Activated gamma-delta T cell treated with Interleukin-2 at 50 U/mL for 16 hours (primary cell): ENCODE data around the gene NKD2.
"Not testable (repeated sequence)": the region's sequence is repeated elsewhere in the genome, so short reads cannot be mapped to it uniquely, and the experiment has no call there.

Experiments
- DNase-seq: peaks from one replicate; pipeline ENCODE4 v3.0.0-alpha.2; 2020

NKD2 gene, protein sequence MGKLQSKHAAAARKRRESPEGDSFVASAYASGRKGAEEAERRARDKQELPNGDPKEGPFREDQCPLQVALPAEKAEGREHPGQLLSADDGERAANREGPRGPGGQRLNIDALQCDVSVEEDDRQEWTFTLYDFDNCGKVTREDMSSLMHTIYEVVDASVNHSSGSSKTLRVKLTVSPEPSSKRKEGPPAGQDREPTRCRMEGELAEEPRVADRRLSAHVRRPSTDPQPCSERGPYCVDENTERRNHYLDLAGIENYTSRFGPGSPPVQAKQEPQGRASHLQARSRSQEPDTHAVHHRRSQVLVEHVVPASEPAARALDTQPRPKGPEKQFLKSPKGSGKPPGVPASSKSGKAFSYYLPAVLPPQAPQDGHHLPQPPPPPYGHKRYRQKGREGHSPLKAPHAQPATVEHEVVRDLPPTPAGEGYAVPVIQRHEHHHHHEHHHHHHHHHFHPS

DNA sequence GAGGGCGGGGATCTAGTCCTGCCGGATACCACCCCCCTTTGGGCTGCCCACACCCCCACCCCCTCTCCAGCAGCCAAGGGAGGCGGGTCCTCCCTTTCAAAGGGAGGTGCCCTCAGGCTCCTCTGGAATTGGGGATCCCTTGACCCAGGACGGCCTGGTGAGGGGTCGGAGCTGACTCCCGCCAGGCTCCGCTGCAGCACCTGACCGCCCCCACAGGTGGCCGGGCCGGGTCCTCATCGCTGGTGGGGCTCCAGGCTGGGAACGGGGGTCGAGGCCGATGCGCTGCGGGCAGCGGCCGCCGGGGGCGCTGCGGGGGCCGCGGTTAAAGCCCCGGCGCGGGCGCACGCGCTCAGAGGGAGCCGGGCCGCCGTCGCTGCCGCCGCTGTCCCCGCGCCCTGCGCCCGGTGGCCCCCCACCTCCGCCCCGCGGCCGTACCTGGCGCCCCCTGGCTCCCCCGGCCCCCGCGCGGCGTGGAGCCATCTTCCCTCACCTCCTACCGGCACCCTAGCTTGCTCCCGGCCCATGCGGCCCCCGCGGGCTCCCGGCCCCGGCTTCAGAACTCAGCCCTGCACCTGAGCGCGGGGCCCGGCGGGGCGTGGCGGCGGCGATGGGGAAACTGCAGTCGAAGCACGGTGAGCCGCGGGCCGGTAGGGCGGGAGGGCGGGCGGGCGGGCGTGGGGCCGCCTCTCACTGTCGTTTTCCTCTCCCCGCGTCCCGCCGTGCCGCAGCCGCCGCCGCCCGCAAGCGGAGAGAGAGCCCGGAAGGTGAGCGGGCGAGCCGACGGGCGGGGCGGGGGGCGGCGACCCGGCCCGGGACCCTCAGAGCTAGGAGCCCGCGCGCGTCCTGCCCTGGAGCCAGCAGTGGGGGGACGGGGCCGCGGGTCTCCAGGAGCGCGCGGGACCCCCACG lies at the start of gene NKD2:
NKD2 (plus strand) TSS at position 352 of the 908 bp plus-strand sequence; CDS start at position 608, 256 bp downstream.
- DNase-seq: peak; percentile 29

DNA sequence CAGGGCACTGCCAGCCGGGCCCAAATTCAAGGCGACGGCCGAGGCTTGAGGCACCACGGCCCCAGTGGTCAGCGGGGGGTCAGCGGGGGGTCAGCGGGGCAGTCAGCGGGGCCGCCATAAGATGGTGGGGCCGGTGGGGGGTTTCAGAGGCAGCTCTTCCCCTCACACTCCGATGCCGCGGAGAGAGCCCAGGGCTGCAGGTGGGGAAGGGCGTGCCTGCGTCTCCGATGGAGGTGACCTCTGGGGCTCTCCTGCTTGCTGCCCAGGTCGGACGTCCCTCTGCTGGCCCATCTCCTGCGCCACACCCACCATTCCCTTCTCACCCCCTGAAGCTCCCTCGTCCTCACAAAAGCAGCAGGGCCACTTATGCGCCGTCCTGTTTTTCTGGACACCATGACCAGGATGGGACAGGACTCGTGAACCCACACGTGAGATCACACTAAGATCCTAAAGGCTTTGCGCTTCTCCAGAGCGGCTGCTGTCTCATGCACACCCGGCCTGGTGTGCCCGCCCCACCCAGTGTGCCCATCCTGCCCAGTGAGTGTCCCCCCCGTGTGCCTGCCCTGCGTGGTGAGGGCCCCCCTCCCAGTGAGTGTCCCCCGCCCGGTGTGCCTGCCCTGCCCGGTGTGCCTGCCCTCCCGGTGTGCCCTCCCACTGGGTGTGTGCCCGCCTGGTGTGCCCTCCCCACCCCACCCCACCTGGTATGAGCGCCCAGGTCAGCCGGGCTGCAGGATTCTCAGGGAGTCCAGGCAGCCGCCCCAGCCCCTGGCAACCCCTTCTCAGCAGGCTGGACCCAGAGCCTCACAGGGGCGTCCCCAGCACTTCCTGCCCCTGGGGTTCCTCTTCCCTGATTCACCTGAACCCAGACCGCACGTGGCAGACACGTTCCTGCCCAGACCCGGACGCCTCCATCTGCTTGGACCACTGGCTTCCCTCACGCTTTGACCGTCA lies 48.7 kb upstream of the NKD2 start:
- DNase-seq: no peak

DNA sequence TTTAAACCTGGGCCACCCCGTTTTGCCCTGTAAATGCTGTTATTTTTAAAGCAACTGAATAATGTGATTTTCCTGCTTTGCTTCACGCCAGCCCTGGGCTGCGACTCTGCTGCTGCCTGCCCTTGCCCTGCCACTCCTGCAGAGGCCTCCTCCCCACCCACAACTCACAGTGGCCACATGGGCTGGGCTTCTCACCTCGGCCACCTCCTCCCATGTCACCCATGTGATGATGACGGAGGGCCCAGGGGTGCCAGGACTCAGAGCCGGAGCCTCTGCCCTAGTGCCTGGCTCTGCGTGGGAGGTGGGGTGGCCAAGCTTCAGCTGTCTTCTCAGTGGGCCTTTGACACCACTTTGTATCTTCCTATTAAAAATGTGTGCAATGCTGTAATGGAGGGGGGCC lies 48.1 kb upstream of the NKD2 start:
- DNase-seq: no peak

DNA sequence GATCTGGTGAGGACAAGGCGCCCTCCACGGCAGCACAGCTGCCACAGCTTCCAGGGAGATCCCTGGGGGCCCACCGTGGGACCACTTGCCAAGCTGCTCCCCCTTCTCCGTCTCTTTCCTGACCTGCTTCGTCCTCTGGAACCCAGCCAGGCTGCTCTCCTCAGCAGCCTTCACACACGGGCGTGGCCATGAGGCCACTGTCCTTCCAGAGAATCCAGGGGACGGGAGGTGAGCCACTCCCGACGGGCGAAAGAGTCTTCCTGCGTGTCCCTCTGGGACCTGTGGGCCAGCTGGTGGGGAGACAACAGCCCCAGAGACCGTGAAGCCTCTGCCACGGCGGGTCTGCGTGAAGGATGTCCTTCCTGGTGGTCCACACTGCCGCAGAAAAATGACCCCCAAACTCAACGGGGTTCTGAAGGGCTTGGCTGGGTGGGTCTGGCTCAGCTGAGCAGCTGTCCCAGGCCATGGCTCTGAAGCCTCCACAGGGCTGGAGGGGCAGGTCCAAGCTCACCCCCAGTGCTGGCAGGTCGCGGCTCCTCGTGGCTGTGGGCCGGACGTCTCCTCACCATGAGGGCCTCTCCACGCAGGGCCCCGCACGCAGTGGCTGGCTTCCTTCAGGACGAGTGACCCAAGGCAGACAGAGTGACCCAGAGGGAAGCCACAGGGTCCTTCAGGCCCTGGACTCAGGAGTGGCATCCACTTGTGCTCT lies 47.4 kb upstream of the NKD2 start:
- DNase-seq: no peak

DNA sequence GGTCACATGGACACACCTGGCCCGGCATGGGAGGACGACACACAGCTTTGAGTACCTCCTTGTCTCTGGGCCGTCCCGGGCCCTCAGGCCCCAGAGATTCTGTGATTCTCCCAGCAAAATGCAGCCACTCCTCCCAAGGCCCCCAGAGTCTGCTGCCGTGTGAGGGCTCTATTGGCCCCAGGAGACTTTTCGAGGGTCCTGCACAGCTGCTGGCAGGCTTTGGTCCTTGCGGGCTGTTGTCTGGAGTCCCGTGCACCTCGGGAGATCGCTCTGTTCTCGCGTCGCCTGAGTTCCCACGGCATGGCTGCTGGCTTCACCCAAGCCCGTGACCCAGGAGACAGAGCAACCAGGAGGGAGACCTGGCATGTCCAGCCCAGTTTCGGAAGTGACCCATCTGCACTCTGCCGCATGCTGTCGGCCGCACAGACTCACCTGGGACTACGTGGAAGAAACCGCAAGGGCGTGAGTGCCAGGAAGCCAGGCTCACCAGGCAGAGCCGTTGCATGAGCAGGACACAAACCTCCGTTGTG lies 46.8 kb upstream of the NKD2 start:
- DNase-seq: no peak

DNA sequence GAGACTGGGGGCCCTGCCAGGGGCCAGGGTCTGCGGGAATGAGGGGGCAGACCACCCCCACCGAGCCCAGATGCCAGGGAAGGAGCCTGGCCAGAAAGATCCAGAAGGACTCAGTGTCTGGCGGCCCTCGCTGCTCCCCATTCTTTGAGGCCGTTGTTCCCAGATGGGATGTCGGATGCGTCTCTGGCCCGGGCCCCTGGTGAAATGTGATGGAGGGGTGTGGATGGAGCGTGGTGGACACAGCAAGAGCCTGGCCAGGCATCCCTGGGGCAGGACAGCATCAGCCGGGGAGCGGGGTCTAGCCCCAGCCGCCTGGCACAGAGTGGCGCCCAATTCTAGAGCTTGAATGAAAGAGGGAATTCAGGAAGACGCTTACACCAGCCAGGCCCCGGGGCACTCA lies 46.2 kb upstream of the NKD2 start:
- DNase-seq: no peak

DNA sequence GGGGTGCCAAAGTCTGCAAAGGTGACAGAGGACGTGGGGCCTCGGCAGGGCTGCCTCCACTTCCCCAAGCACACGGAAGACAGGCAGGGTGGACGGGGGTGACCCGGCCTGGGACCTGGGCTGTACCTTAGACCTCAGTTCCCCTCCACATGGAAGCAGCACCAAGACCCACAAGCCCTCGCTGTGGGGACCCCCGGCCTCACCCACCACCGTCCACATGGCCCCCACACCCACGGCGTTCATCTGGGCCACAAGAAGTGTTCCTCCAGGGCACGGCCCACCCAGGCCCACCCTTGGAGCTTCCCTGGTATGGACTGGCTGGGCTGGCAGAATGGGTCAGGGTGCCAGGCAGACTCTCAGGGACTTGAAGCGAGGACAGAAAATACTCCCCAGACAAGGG lies 45.8 kb upstream of the NKD2 start:
- DNase-seq: no peak

DNA sequence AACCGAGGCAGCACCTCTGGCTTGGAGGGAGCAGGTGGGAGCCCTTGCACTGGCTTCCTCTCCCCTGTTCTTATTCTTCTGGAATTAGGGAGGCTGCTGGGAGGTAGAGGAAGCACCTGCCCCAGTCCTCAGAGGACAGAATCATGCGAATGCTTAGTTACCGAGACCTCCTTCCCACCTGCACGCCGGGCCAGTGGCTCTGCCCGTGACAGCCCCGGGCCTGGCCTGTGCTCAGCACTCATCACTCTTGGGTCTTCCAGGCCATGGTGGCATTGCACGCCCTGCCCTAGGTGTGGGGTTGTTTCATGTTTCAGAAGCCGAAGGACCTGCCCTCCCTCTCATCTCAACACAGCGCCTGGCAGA lies 45.3 kb upstream of the NKD2 start:
- DNase-seq: no peak

DNA sequence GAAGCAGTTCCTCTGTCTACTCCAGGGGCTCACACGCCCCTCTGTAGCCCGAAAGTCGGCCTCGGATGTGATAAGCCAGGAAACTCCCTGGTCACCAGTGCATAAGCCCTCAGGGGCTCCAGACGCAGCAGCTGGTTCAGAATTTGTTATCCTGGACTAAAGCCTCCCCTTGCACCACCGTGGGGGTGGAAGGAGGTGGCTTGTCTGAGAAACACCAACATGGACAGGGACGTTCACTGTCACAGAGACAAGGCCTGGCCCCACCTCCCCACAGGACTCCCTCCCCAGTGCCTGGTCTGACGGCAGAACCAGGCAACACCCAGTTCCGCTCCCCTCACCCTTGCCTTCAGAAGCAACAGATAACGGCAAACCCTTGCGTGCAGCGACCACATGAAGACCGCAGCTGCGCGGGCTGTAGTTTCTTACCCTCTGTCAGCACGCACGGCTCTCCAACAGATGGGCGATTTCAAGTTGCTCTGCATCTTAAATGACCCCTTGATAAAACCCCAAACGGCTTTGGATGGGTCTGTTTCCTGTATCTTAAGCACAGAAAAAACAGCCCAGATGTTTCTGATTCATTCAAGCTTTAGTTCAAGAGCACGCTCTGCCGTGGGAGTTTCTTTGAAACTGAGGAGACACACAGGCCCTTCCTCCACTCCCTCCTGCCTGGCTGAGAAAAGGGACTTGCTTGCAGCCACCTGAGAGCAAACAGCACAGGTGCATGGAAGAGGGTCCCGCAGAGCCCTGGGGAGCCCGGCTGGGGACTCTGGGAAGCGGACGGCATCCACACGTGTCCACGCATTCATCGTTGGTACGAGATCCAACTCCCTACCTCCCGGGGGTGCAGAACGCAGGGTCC lies 44.7 kb upstream of the NKD2 start:
- peak; percentile 29 for DNase-seq

DNA sequence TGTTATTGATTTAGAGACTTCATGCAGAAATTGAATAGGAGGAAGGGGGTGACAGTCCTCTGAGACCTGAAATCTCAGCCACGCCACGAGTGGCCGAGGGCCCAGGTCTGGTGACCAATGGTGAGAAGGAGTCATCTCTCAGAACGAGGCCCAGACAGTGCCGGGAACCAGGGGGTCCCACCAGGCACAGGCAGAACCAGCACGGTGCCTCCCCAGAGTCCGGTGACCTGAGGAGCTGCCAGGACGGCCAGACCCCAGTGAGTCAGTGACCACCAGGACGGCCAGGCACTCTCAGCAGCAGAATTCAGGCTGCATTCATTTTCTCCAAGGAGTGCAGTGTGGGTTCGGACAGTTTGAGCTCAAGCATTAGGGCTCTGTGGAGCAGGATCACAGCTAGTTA lies 43.8 kb upstream of the NKD2 start:
- no peak for DNase-seq

DNA sequence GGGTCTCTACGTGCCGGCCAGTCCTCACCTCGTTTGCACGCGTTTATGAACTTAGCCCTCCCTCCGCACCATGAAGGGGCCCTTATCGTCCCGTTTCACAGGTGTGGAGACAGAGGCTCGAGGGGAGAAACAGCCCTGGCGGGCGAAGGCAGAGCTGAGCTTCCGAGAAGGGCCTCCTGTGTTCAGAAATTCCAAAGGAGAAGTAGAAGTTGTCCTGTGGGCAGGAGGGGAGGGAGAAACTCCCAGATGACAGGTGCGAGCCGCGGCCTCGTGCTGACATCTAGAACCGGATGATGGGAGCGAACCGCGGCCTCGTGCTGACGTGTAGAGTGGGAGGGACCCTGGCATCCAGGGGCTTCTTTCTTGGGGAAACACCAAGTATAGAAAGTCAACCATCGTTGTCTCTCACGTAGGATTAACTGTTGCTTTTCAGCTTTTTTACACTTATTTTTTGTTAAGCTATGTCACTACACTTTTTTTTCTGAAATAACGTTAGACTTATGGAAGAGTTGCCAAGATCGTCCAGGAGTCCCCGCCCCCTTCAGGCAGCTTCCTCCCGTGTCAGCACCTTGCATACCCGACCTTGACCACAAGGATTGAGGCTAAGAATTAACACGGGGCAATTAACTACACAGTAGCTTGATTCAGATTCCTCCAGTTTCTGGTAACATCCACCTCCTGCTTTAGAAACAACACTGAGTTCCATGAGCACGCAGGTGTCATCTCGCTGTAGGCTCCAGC lies 42.8 kb upstream of the NKD2 start:
- no peak for DNase-seq

DNA sequence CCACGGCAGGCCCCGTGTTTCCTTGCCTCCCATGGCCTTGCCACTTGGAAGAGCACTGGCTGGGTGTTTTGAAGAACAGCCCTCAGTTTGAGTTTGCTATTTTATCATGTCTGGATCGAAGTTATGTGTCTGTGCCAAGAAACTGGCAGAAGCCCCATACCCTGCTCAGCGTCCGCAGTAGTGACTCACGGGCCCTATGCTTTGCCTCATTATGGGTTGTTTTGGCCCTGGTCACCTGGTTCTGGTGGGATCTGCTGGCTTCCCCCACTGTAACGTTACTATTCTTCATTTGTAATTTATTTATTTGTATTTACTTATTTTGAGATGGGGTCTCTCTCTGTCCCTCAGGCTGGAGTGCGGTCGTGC lies 42.3 kb upstream of the NKD2 start:
- no peak for DNase-seq

DNA sequence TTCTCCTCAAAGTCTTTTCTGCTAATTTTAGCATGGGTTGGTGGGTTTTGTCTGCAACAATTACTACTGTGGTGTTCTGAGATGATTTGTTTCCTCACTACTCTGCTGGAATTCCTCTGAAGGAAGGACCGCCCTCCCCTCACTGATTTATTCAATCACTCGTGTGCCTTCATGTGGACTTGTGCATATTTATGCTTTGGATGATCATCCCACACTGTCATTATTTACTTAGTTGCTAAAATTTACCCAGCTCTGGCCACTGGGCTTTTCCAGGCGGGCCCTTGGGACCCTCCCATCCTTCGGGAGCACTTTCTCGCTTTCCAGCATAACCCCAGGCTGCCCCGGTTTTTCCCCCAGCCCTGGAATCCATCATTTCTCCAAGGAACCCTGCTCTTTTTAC lies 41.7 kb upstream of the NKD2 start:
- no peak for DNase-seq

DNA sequence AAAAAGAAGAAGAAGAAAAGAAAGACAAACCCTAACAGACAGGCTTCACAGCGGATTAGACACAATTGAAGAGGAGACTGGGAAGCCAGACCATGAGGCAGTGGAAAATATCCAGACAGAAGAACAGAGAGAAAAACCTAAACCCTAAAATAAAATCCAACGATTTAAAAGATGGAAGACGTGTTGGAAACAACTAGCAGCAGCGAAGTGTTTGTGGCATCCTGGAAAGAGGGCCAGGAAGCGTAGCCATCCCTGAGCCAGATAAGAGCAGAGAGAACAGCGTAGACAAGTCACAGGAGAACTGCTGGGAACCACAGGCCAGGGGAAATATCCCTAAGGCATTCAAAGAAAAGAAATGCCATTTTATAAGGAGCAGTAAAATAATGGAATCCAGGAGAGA lies 39.7 kb upstream of the NKD2 start:
- DNase-seq: no peak

DNA sequence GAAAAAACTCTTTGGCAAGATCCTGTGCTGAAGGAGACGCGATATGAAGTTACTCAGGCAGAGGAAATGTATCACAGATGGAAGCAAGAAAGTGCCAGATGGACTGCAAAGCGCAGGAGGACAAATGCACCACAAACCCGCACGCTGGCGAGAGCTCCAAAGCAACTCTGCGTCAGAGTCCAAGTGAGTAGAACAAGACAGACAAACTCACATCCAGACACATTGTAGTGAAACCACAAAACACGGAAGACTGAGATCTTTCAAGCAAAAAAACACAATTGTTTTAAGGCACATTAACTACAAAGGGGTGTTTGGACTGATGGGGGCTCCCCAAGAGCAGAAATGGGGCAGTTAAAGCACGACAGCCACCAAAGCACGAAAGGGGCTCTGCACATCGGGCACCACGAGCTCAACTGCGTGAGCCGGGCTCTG lies 39.2 kb upstream of the NKD2 start:
- DNase-seq: no peak

DNA sequence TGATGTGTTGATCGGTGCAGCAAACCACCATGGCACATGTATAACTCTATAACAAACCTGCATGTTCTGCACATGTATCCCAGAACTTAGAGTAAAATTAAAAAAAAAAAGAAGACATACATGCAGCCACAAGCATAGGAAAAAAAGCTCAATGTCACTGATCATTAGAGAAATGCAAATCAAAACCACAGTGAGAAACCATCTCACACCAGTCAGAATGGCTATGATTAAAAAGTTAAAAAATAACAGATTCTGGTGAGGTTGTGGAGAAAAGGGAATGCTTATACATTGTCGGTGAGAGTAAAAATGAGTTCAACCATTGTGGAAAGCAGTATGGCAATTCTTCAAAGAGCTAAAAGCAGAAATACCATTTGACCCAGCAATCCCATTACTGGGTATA lies 36.0 kb upstream of the NKD2 start:
- DNase-seq: not testable (repeated sequence)

DNA sequence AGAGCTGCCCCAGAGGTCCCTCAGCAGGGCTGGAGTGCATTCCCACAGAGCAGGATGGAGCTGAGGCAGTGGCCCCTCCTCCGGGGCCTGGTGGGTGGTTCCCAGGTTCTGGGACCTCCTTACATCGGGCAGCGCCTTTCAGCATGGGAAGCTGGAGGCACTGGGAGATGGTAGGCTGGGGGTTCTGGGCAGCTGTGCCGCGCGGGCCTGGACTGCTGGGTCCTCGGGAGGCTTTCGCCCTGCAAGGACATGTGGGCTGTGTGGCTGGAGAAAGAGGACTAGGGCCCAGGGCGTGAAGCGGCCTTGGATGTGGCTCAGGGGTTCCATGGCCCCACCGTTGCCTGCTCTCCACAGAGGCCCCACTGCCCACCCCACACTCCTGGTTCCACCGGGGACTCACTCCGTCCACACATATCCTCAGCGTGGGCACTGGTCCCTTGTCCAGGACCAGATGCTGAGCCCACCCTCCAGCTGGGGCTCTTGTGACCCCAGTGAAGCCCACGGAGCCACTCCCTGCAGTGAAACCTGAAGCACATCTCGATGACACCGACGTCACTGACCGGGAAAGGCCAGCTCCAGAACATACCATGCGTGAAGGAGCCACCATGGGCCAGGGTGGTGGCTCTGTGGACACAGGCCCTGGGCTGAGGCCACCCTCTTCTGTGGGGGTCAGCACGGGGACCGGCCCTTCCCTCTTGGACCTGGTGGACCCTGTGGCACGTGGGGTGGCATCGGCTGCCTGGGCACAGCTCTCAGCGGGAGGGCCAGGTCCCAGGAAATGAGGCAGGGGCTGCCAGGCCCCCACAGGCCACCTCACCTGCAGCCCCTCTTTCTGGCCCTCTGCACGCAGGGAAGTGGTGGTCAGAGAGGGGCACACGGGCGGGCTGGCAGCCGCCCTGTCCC lies 31.5 kb upstream of the NKD2 start:
- no peak for DNase-seq

DNA sequence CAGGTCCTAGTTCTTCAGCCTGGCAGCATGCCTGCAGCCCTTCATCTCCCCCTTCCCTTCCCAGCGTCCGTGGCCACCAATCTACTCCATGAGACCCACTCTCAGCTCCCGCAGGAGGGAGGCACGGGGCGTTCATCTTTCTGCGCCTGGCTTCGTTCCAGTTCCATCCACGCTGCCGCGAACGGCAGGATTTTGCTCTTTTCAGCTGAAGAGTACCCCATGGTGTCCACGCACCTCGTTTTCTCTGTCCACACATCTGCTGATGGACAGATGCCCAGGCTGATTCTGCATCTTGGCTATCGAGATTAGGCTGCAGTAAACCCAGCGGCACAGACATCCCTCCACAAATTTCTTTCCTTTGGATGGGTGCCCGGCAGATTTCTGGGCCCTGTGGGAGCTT lies 30.5 kb upstream of the NKD2 start:
- no peak for DNase-seq

DNA sequence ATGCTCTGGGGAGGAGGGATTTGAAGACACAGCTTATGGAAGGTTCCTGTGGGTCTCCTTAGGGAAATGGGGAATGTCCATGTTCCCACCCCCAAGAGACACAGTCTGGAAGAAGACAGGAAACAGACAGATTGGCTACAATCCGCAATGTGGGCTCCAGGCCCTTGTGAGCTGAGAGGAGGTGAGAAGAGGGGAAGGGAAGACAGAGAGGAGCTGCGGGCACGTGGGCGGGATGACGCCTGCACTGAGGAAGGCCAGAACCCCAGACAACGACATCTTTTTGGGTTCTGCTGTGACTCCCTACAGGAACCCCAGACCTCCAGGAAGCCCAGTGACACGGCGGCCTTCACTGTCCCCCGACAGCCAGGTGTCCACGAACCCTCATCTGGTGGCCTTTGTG lies 29.9 kb upstream of the NKD2 start:
- DNase-seq: no peak
